CD8-positive, alpha-beta memory T cell (primary cell): ENCODE measurements around the gene CADM4. TPM values are rescaled to one million over a fixed set of nuclear protein-coding genes. Genes with fewer than 3 reads are reported as not detected.

Source experiments
- CTCF ChIA-PET: fragments of 350-600 bp; sonication (Branson Sonifier 250); formaldehyde crosslinking; loops from one replicate; lab custom pipeline; 2021; ENCODE audit warnings: antibody characterized with exemption; lab: Charles Lee
- POLR2A ChIA-PET: fragments of 350-600 bp; sonication (Branson Sonifier 250); formaldehyde crosslinking; loops from one replicate; lab custom pipeline; 2021; ENCODE audit warnings: antibody characterized with exemption; lab: Charles Lee
- DNase-seq, 5 donors: peaks; one replicate each; pipeline versions ENCODE4 v3.0.0 to v3.0.0-alpha.2; 2020 to 2022; ENCODE audit warnings: mixed read lengths in 1 of 5
- H3K27ac ChIP-seq: one replicate; pipeline ENCODE4 v1.7.0; 2013; ENCODE audit warnings: low read depth, mild to moderate bottlenecking, low read length, moderate library complexity
- H3K27me3 ChIP-seq: 2 replicates; pipeline ENCODE4 v1.7.0; 2013; ENCODE audit warnings: low read length, mild to moderate bottlenecking; ENCODE audit not compliant: insufficient read depth, poor library complexity, severe bottlenecking
- H3K36me3 ChIP-seq: 2 replicates; pipeline ENCODE4 v1.7.0; 2013; ENCODE audit warnings: mild to moderate bottlenecking, low read length, moderate library complexity; ENCODE audit not compliant: insufficient read depth
- H3K4me1 ChIP-seq: 2 replicates; pipeline ENCODE4 v1.7.0; 2013; ENCODE audit warnings: mild to moderate bottlenecking, low read length, moderate library complexity; ENCODE audit not compliant: insufficient read depth
- H3K4me3 ChIP-seq: 2 replicates; pipeline ENCODE4 v1.7.0; 2013; ENCODE audit warnings: mild to moderate bottlenecking, low read length
- H3K9me3 ChIP-seq: 2 replicates; pipeline ENCODE4 v1.7.0; 2013; ENCODE audit warnings: mild to moderate bottlenecking, low read length
- H3K27ac Mint-ChIP-seq, 8 donors: one replicate each; pipeline ENCODE4 v1.8.0; 2020 to 2021; ENCODE audit warnings: mixed read lengths in 8 of 8, mild to moderate bottlenecking in 6 of 8, inconsistent platforms in 3 of 8, moderate library complexity in 3 of 8
- H3K27me3 Mint-ChIP-seq, 2 donors: one replicate each; pipeline ENCODE4 v1.8.0; 2020 to 2021; ENCODE audit warnings: mixed read lengths in 2 of 2, mild to moderate bottlenecking in 1 of 2, moderate library complexity in 1 of 2
- H3K36me3 Mint-ChIP-seq, 3 donors: one replicate each; pipeline ENCODE4 v1.8.0; 2020 to 2021; ENCODE audit warnings: mixed read lengths in 3 of 3, inconsistent platforms in 1 of 3, mild to moderate bottlenecking in 1 of 3
- H3K4me1 Mint-ChIP-seq, 3 donors: one replicate each; pipeline ENCODE4 v1.8.0; 2020 to 2021; ENCODE audit warnings: mixed read lengths in 3 of 3, inconsistent platforms in 1 of 3, mild to moderate bottlenecking in 1 of 3
- H3K4me3 Mint-ChIP-seq, 7 donors: one replicate each; pipeline ENCODE4 v1.8.0; 2020 to 2021; ENCODE audit warnings: mixed read lengths in 7 of 7, mild to moderate bottlenecking in 6 of 7, moderate library complexity in 4 of 7, inconsistent platforms in 2 of 7
- H3K9me3 Mint-ChIP-seq, 5 donors: one replicate each; pipeline ENCODE4 v1.8.0; 2020 to 2022; ENCODE audit warnings: mixed read lengths in 5 of 5, mild to moderate bottlenecking in 3 of 5, moderate library complexity in 2 of 5, inconsistent platforms in 1 of 5
- polyA plus RNA-seq: library from polyadenylated mRNA; unstranded; fragments of 300-500 nt; fragmentation: Illumina TruSeq; gene quantifications from one replicate; pipeline ENCODE4 v1.2.3, GENCODE V29; 2021
- total RNA-seq, 2 experiments: library from RNA; stranded (reverse); gene quantifications; one replicate each; pipeline ENCODE4 v1.2.3, GENCODE V29; 2021

Gene CADM4
- total and polyA plus RNA-seq, 3 experiments from 2014 or later, result 0.24 to 0.57 TPM; not detected in 1

DNA sequence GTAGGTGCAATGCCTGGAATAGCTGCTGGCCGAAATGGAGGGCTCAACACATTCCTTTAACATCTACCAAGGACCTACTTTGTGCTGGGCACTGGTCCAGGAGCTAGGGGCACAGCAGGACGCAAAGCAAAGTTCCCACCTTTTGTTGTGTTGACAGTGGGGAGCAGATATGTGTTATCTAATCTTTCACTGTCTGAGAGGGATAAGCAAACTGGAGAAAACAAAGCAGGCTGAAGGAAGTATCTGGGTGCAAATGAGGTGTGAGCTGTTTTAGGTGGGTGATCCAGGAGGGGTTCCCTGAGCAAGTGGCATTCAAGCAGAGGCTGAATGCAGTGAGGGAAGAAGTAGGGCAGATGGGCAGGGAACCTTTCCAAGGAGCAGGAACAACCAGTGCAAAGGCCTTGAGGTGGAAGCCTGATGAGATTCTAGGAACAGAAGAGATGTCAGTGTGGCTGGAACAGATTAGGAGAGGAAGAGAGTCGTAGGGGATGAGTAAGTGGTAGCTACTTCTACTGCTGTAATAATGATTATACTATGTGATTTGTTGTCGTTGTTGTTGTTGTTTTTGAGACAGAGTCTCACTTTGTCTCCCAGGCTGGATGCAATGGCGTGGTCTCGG lies 32.5 kb upstream of the CADM4 start:
- no peaks in the 10 kb centered on the region for H3K36me3 ChIP-seq
- Mint-ChIP-seq H3K4me3 (peak overlapping the region in 2 of 7 donors; percentile 3 to 17), H3K9me3 (no peaks in the 10 kb centered on the region), H3K27ac (peak overlapping the region in 4 of 8 donors; percentile 6 to 19 (median 12)), H3K27me3 (peaks cover 0 to 8% of the 10 kb centered on the region in 2 donors), H3K4me1 (peaks cover 28 to 42% (median 41%) of the 10 kb centered on the region in 3 donors), H3K36me3 (peaks cover 0 to 6% (median 0%) of the 10 kb centered on the region in 3 donors)
- no peaks in the 10 kb centered on the region for H3K27me3 ChIP-seq
- CTCF ChIA-PET, result no interaction called here
- H3K9me3 ChIP-seq, result no peaks in the 10 kb centered on the region
- no peak overlapping the region for H3K4me3 ChIP-seq
- POLR2A ChIA-PET, result no interaction called here
- peaks cover 10% of the 10 kb centered on the region for H3K4me1 ChIP-seq
- no peak for DNase-seq
- no peak overlapping the region for H3K27ac ChIP-seq

- Histone ChIP-seq H3K27me3 (no peaks in the 10 kb centered on the region), H3K9me3 (no peaks in the 10 kb centered on the region), H3K27ac (peak overlapping the region; percentile 60), H3K36me3 (no peaks in the 10 kb centered on the region), H3K4me1 (peaks cover 30% of the 10 kb centered on the region), H3K4me3 (peak overlapping the region; percentile 63)
- no peaks in the 10 kb centered on the region for H3K9me3 Mint-ChIP-seq
- peaks cover 1 to 13% (median 7%) of the 10 kb centered on the region in 3 donors for H3K36me3 Mint-ChIP-seq
- H3K27me3 Mint-ChIP-seq, result peaks cover 0 to 9% of the 10 kb centered on the region in 2 donors
- H3K27ac Mint-ChIP-seq, result peak overlapping the region; percentile 47 to 92 (median 86)
- peak; percentile 91 to 96 (median 92) for DNase-seq
- ChIA-PET POLR2A (interaction anchor here (0.9 to 1.6 kb wide), 6 partner anchors 28 to 205 kb away, joined by 3 to 8 read pairs (median 4); partner anchors contain the start of genes SMG9 and ZNF575), CTCF (interaction anchor here (0.6 to 2.2 kb wide), 14 partner anchors 10 to 236 kb away, joined by 3 to 10 read pairs (median 6); partner anchors contain the start of genes IRGQ, ZNF575 and ZNF576)
- peaks cover 40 to 56% (median 54%) of the 10 kb centered on the region in 3 donors for H3K4me1 Mint-ChIP-seq
- H3K4me3 Mint-ChIP-seq, result peak overlapping the region; percentile 88 to 92 (median 89)
Observed at GRCh38 chr19:43668406-43669109, 28.9 kb upstream of the CADM4 start.

DNA sequence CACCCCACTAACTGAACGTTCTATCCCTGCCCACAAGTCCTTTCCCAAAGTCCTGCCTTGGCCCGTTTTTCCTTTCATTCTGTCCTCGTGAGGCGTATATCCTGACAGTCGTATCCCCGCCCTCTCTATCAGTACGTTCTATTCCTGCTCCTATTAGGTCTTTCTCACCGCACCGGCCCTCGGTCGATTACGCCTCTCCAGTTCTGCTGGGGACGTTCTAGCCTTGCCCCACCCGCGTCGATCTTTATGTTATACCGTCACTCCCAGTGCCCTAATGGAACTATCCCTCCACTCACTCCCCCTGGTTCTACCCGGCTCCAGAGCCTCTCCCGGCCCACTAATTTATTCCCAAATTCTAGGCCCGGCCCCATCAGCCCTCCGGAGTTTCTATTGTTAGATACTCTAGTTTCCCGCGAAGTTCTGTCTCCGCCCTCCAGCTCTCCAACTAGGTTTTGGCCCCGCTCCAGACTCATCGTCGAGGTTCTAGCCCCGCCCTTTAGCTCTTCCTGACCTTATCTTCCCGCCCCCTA lies 28.3 kb upstream of the CADM4 start:
- peaks cover 0 to 9% of the 10 kb centered on the region in 2 donors for H3K27me3 Mint-ChIP-seq
- peak overlapping the region; percentile 88 to 92 (median 89) for H3K4me3 Mint-ChIP-seq
- CTCF ChIA-PET, result interaction anchor here (0.6 to 2.2 kb wide), 14 partner anchors 9 to 236 kb away, joined by 3 to 10 read pairs (median 6); partner anchors contain the start of genes IRGQ, ZNF575 and ZNF576
- H3K36me3 Mint-ChIP-seq, result peaks cover 1 to 13% (median 7%) of the 10 kb centered on the region in 3 donors
- Histone ChIP-seq H3K27ac (peak overlapping the region; percentile 6), H3K4me3 (peak overlapping the region; percentile 47), H3K36me3 (no peaks in the 10 kb centered on the region), H3K27me3 (no peaks in the 10 kb centered on the region), H3K9me3 (no peaks in the 10 kb centered on the region), H3K4me1 (peaks cover 31% of the 10 kb centered on the region)
- DNase-seq, result no peak
- no peaks in the 10 kb centered on the region for H3K9me3 Mint-ChIP-seq
- peaks cover 40 to 59% (median 56%) of the 10 kb centered on the region in 3 donors for H3K4me1 Mint-ChIP-seq
- POLR2A ChIA-PET, result interaction anchor here (0.9 to 1.6 kb wide), 6 partner anchors 27 to 204 kb away, joined by 3 to 8 read pairs (median 4); partner anchors contain the start of genes SMG9 and ZNF575
- H3K27ac Mint-ChIP-seq, result peak overlapping the region; percentile 47 to 92 (median 86)

DNA sequence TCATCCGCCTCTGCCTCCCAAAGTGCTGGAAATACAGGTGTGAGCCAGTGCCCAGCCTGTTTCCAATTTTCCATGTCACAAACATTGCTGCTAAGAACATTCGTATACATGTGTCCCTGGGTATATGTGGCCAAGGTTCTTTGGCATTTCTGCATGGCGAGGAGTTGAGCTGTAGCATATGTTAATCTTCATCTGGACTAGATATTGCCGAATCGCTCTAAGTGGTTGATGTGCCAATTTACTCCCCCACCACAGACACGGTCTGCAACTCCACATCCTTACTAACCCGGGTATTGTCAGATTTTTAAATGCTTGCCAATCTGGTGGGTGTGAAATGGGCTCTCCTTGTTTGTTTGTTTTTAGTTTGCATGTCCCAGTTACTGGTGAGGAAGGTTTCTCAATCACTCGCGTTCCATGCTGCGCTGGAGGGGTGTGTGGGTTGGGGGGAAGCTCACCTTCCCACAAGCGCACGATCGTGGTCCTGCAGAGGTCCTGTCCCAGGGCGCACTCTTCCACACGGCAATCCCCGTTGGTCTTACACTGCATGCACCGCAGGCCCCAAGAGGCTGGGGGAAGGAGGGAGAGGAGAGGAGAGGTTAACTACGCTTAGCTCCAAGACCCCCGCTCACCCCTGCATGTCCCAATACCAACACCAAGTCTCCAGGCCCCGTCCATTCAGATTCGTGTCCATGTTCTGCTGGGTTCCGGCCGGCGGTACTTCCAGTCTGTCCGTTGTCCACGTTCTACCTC lies 27.7 kb upstream of the CADM4 start:
- ChIA-PET CTCF (interaction anchor here (1.3 to 2.0 kb wide), 3 partner anchors 78 to 117 kb away, joined by 3 to 10 read pairs (median 5); no protein-coding TSS in a partner anchor), POLR2A (no interaction called here)
- H3K36me3 ChIP-seq, result no peaks in the 10 kb centered on the region
- H3K4me1 ChIP-seq, result peaks cover 31% of the 10 kb centered on the region
- H3K27ac ChIP-seq, result peak overlapping the region; percentile 6
- Mint-ChIP-seq H3K4me1 (peaks cover 40 to 61% (median 56%) of the 10 kb centered on the region in 3 donors), H3K27ac (peak overlapping the region in 5 of 8 donors; percentile 12 to 91 (median 56)), H3K4me3 (peak overlapping the region; percentile 88 to 92 (median 89)), H3K9me3 (no peaks in the 10 kb centered on the region), H3K27me3 (peaks cover 0 to 9% of the 10 kb centered on the region in 2 donors), H3K36me3 (peaks cover 1 to 13% (median 7%) of the 10 kb centered on the region in 3 donors)
- H3K27me3 ChIP-seq, result no peaks in the 10 kb centered on the region
- H3K9me3 ChIP-seq, result no peaks in the 10 kb centered on the region
- no peak for DNase-seq
- peak overlapping the region; percentile 47 for H3K4me3 ChIP-seq

DNA sequence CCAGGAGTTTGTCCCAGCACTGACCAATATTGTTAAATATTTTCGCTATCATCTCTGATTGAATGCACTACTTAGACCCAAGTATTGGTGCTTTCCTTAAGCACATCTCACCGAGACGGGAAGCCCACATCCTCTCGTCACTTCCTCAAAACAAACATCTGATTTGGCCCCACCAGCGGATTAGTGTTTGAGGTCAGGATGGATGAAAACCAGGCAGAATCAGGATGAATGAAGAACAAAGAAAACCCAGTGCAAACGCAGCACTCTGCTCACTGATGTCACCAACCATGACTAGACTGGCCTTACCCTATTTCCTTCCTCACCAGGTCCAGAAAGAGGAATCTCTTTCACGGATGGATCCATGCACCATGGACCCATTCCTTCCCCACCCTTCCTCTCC lies 24.4 kb upstream of the CADM4 start:
- peak overlapping the region; percentile 1 to 76 (median 39) for H3K4me3 Mint-ChIP-seq
- H3K27me3 ChIP-seq, result no peaks in the 10 kb centered on the region
- no peaks in the 10 kb centered on the region for H3K9me3 ChIP-seq
- DNase-seq, result peak in 3 of 5 donors; percentile 16 to 54 (median 53)
- H3K4me1 ChIP-seq, result peaks cover 31% of the 10 kb centered on the region
- ChIA-PET CTCF (interaction anchor here (0.7 kb wide), 1 partner anchor 81 kb away, joined by 3 read pairs; no protein-coding TSS in a partner anchor), POLR2A (no interaction called here)
- no peaks in the 10 kb centered on the region for H3K36me3 ChIP-seq
- H3K4me3 ChIP-seq, result no peak overlapping the region
- H3K27ac Mint-ChIP-seq, result peak overlapping the region; percentile 10 to 90 (median 79)
- peaks cover 0 to 2% of the 10 kb centered on the region in 2 donors for H3K27me3 Mint-ChIP-seq
- peaks cover 26 to 43% (median 36%) of the 10 kb centered on the region in 3 donors for H3K4me1 Mint-ChIP-seq
- peaks cover 7 to 21% (median 8%) of the 10 kb centered on the region in 3 donors for H3K36me3 Mint-ChIP-seq
- no peak overlapping the region for H3K27ac ChIP-seq
- peaks cover 0 to 5% (median 0%) of the 10 kb centered on the region in 5 donors for H3K9me3 Mint-ChIP-seq

DNA sequence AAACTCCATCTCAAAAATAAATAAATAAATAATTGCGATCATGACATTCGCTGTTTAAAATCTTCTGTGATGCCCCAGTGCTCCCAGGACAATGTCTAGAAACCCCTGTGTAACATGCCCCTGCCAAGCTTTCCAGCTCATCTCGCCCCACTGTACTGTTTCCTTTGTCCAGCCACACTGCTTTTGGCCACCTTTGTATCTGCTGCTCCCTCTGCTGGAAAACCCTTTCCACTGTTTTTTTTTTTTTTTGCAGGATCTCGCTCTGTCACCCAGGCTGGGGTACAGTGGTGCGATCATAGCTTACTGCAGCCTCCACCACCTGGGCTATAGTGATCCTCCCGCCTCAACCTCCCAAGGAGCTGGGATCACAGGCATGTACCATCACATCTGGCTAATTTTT lies 22.8 kb upstream of the CADM4 start:
- Histone ChIP-seq H3K27ac (no peak overlapping the region), H3K4me3 (no peak overlapping the region), H3K4me1 (peaks cover 25% of the 10 kb centered on the region), H3K36me3 (no peaks in the 10 kb centered on the region), H3K27me3 (no peaks in the 10 kb centered on the region), H3K9me3 (peaks cover 3% of the 10 kb centered on the region)
- Mint-ChIP-seq H3K27me3 (peaks cover 0 to 2% of the 10 kb centered on the region in 2 donors), H3K4me1 (peaks cover 14 to 27% (median 21%) of the 10 kb centered on the region in 3 donors), H3K4me3 (no peak overlapping the region), H3K9me3 (peaks cover 0 to 8% (median 2%) of the 10 kb centered on the region in 5 donors), H3K27ac (no peak overlapping the region), H3K36me3 (peaks cover 4 to 27% (median 11%) of the 10 kb centered on the region in 3 donors)
- ChIA-PET CTCF (no interaction called here), POLR2A (interaction anchor here (0.6 kb wide), 2 partner anchors 101 to 109 kb away, joined by 3 to 6 read pairs; no protein-coding TSS in a partner anchor)
- no peak for DNase-seq

GRCh38 chr19:43660971-43661360 lies 21.3 kb upstream of the CADM4 start:
- Histone ChIP-seq H3K4me3 (no peak overlapping the region), H3K27me3 (no peaks in the 10 kb centered on the region), H3K27ac (no peak overlapping the region), H3K36me3 (no peaks in the 10 kb centered on the region), H3K9me3 (peaks cover 3% of the 10 kb centered on the region), H3K4me1 (peaks cover 20% of the 10 kb centered on the region)
- Mint-ChIP-seq H3K9me3 (peaks cover 0 to 8% (median 2%) of the 10 kb centered on the region in 5 donors), H3K27ac (peak overlapping the region in 1 of 8 donors; percentile 46), H3K4me1 (peaks cover 14 to 22% (median 17%) of the 10 kb centered on the region in 3 donors), H3K27me3 (no peaks in the 10 kb centered on the region), H3K4me3 (no peak overlapping the region), H3K36me3 (peaks cover 2 to 32% (median 11%) of the 10 kb centered on the region in 3 donors)
- DNase-seq, result no peak
- ChIA-PET CTCF (no interaction called here), POLR2A (interaction anchor here (0.6 kb wide), 1 partner anchor 11 kb away, joined by 3 read pairs; no protein-coding TSS in a partner anchor)
